RWPE1 (cell line): ENCODE results near the gene PRKD1.
"Not testable (repeated sequence)": the region's sequence is repeated elsewhere in the genome, so short reads cannot be mapped to it uniquely, and the experiment has no call there.

Source experiments
- CTCF ChIA-PET: fragments of 350-600 bp; sonication (Branson Sonifier 250); formaldehyde crosslinking; extraction: SDS; loops from one replicate; lab custom pipeline; 2021; lab: Yijun Ruan, JAX
- POLR2A ChIA-PET: fragments of 400-600 bp; formaldehyde crosslinking; extraction: SDS; loops from one replicate; lab custom pipeline; 2020; ENCODE audit warnings: antibody characterized with exemption; ENCODE audit not compliant: low non-redundant PET; lab: Yijun Ruan, JAX
- DNase-seq: peaks from one replicate; pipeline ENCODE4 v3.0.0; 2012; ENCODE audit warnings: low spot score
- H3K27ac ChIP-seq: fragments of 450-650 bp; 2 replicates; pipeline ENCODE4 v1.5.1; 2017
- CTCF ChIP-seq: fragments of 450-650 bp; conservative IDR thresholded peaks from 2 replicates; pipeline ENCODE4 v1.5.1; 2017; ENCODE audit warnings: low read depth, mild to moderate bottlenecking

The PRKD1 gene

DNA sequence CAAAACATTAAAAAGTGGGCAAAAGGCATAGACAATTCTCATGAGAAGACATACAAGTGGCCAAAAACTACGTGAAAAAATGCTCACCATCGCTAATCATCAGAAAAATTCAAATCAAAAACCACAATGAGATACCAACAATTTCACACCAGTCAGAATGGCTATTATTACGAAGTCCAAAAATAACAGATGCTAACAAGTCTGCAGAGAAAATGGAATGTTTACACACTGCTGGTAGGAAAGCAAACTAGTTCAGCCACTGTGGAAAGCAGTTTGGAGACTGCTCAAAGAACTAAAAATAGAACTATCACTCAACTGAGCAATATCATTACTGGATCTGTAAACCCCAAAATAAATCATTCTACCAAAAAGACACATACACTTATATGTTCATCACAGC lies 76.2 kb downstream of the PRKD1 start:
- ChIA-PET CTCF (no interaction called here), POLR2A (no interaction called here)
- no peak for DNase-seq
- H3K27ac ChIP-seq = no peak overlapping the region
- TF ChIP-seq CTCF = no peak

DNA sequence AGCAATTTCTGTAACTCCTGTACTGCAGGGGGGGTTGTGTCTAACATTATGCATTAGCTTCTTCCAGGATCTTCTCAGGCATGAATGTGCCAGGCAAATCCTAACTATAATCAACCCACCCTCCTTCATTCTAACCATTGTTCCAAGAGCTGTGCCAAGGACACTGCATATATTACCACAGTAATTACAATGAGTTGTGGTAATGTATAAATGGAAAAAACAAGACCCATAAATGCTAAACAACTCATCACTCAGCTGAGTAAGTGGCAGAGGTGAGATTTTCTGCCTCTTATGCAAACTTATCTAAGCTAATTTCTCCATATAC lies 80.6 kb downstream of the PRKD1 start:
- ChIA-PET POLR2A (no interaction called here), CTCF (no interaction called here)
- no peak for TF ChIP-seq CTCF
- no peak for DNase-seq
- no peak overlapping the region for H3K27ac ChIP-seq

- no peak overlapping the region for H3K27ac ChIP-seq
- CTCF ChIA-PET = no interaction called here
- DNase-seq = no peak
- POLR2A ChIA-PET = no interaction called here
- no peak for TF ChIP-seq CTCF
These were observed 81.2 kb downstream of the PRKD1 start for GRCh38 chr14:29846339-29847055.

DNA sequence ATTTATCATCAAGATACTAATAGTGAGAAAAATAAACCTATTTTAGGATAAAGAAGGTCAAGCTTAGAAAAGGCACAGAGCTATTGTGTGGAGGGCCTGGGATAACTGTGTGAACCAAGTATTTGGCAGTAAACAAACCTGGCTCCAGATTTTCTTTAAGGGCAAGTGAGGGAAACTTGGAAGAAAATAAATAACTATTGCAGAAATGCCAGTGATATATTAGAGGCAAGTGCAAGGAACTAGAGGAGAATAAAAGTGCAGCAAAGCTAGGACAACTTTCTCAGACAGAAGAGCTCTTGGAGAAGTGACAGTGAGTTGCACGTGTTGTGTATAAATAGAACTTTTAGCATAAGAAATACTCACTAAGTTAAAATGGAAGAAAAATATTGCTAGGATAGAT lies 83.7 kb downstream of the PRKD1 start:
- POLR2A ChIA-PET = no interaction called here

DNA sequence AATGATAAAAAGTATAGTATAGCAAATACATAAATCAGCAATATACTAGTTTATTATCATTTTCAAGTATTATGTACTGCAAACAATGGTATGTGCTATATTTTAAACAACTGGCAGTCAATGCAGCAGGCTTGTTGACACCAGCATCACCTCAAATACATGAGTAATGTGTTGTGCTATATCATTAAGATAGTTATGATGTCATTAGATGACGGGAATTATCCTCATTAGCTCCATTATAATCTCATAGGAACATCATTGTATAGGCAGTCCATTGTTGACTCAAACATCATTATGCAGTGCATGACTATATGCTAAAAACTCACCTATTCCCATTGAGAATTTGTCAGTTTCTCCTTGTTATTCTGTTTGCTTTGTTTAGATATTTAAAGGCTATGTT lies 85.4 kb downstream of the PRKD1 start:
- no peak for TF ChIP-seq CTCF
- ChIA-PET CTCF (no interaction called here), POLR2A (no interaction called here)
- no peak overlapping the region for H3K27ac ChIP-seq
- no peak for DNase-seq

More for the DNA sequence above, 83.7 kb downstream of the PRKD1 start:
- H3K27ac ChIP-seq = no peak overlapping the region
- no peak for DNase-seq
- no peak for TF ChIP-seq CTCF
- CTCF ChIA-PET = no interaction called here

DNA sequence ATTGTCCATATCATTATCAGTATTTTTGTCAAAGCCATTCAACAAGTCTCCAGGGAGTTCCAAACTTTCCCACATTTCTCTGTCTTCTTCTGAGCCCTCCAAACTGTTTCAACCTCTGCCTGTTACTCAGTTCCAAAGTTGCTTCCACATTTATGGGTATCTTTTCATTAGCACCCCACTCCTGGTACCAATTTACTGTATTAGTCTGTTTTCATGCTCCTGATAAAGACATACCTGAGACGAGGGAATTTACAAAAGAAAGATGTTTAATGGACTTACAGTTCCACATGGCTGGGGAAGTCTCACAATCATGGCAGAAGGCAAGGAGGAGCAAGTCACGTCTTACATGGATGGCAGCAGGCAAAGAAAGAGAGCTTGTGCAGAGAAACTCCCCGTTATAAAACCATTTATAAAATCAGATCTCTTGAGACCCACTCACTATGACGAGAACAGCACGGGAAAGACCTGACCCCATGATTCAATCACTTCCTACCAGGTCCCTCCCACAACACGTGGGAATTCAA lies 87.2 kb downstream of the PRKD1 start:
- POLR2A ChIA-PET, DNase-seq, CTCF ChIA-PET, H3K27ac ChIP-seq: not testable (repeated sequence)

GRCh38 chr14:29839691-29840090 lies 88.0 kb downstream of the PRKD1 start:
- POLR2A ChIA-PET, DNase-seq, CTCF ChIA-PET, H3K27ac ChIP-seq: not testable (repeated sequence)
